ENCODE measurements around the gene WDR20. TPM values are rescaled to one million over a fixed set of nuclear protein-coding genes. Genes with fewer than 3 reads are reported as not detected.

Gene WDR20
- total RNA-seq, 4 donors from 2014 or later = 27.6 to 36.7 (median 33.6) TPM

- TF ChIP-seq POLR2A (IDR thresholded peaks at IDR 0.05) = no peak
- TF ChIP-seq CTCF (IDR thresholded peaks at IDR 0.05) = no peak
- no peaks in the 10 kb centered on the region for H3K27me3 ChIP-seq
- H3K4me3 ChIP-seq = no peak overlapping the region
- H3K9me3 ChIP-seq = no peaks in the 10 kb centered on the region
- H3K4me1 ChIP-seq = no peaks in the 10 kb centered on the region
- H3K36me3 ChIP-seq = peaks cover 0 to 8% (median 0%) of the 10 kb centered on the region in 3 donors
- H3K27ac ChIP-seq = no peak overlapping the region
- no peak for DNase-seq
Measured at GRCh38 chr14:102226356-102227125, 86.8 kb downstream of the WDR20 start.

GRCh38 chr14:102227184-102227964, 87.7 kb downstream of the WDR20 start:
- no peak overlapping the region for H3K27ac ChIP-seq
- no peaks in the 10 kb centered on the region for H3K27me3 ChIP-seq
- H3K9me3 ChIP-seq = no peaks in the 10 kb centered on the region
- H3K4me3 ChIP-seq = no peak overlapping the region
- no peak for DNase-seq
- H3K4me1 ChIP-seq = no peaks in the 10 kb centered on the region
- H3K36me3 ChIP-seq = peaks cover 0 to 8% (median 0%) of the 10 kb centered on the region in 3 donors
- TF ChIP-seq CTCF (IDR thresholded peaks at IDR 0.05) = no peak
- no peak for TF ChIP-seq POLR2A (IDR thresholded peaks at IDR 0.05)

- TF ChIP-seq POLR2A (IDR thresholded peaks at IDR 0.05) = no peak
- TF ChIP-seq CTCF (IDR thresholded peaks at IDR 0.05) = no peak
- Histone ChIP-seq H3K9me3 (no peaks in the 10 kb centered on the region), H3K4me3 (no peak overlapping the region), H3K36me3 (no peaks in the 10 kb centered on the region), H3K4me1 (no peaks in the 10 kb centered on the region), H3K27ac (no peak overlapping the region), H3K27me3 (no peaks in the 10 kb centered on the region)
- no peak for DNase-seq
Measured at GRCh38 chr14:102229071-102229738, 89.5 kb downstream of the WDR20 start.

GRCh38 chr14:102229739-102230092, 90.0 kb downstream of the WDR20 start:
- TF ChIP-seq POLR2A (IDR thresholded peaks at IDR 0.05) (no peak), CTCF (IDR thresholded peaks at IDR 0.05) (no peak)
- DNase-seq = no peak
- Histone ChIP-seq H3K4me1 (no peaks in the 10 kb centered on the region), H3K27ac (no peak overlapping the region), H3K27me3 (no peaks in the 10 kb centered on the region), H3K36me3 (no peaks in the 10 kb centered on the region), H3K4me3 (no peak overlapping the region), H3K9me3 (no peaks in the 10 kb centered on the region)

- no peak overlapping the region for H3K4me3 ChIP-seq
- TF ChIP-seq POLR2A (IDR thresholded peaks at IDR 0.05) (no peak), CTCF (IDR thresholded peaks at IDR 0.05) (no peak)
- no peak overlapping the region for H3K27ac ChIP-seq
- no peaks in the 10 kb centered on the region for H3K36me3 ChIP-seq
- no peak for DNase-seq
- H3K9me3 ChIP-seq = no peaks in the 10 kb centered on the region
- no peaks in the 10 kb centered on the region for H3K27me3 ChIP-seq
- peaks cover 0 to 5% (median 0%) of the 10 kb centered on the region in 4 donors for H3K4me1 ChIP-seq
Measured at GRCh38 chr14:102230481-102231210, 90.9 kb downstream of the WDR20 start.

Measured in Peyer's patch (tissue), 4 donors.